Liver (tissue), 9 donors: Measurements from ENCODE around the gene SDC1. TPM values are rescaled to one million over a fixed set of nuclear protein-coding genes. Genes with fewer than 3 reads are reported as not detected.
A peak's percentile ranks its signal among the peaks of the same experiment; 100 is the strongest.

Experiments
- DNase-seq: peaks from one replicate; pipeline ENCODE4 v3.0.0-alpha.2; 2017; ENCODE audit warnings: low spot score
- H3K27ac ChIP-seq, 2 donors: one replicate each; pipeline ENCODE4 v1.7.0; 2013; ENCODE audit warnings: inconsistent platforms in 2 of 2, low read length in 2 of 2, control low read depth in 1 of 2, low read depth in 1 of 2, mild to moderate bottlenecking in 1 of 2
- H3K27me3 ChIP-seq, 4 donors: one replicate each; pipeline versions ENCODE4 v1.6.1 to v1.7.0; 2013; ENCODE audit warnings: low read length in 3 of 4, inconsistent platforms in 1 of 4, mild to moderate bottlenecking in 1 of 4, moderate library complexity in 1 of 4; ENCODE audit not compliant: control insufficient read depth in 4 of 4, insufficient read depth in 4 of 4
- H3K36me3 ChIP-seq, 4 donors: one replicate each; pipeline versions ENCODE4 v1.6.1 to v1.7.0; 2013; ENCODE audit warnings: low read length in 3 of 4, mild to moderate bottlenecking in 3 of 4, low read depth in 1 of 4, moderate library complexity in 1 of 4; ENCODE audit not compliant: control insufficient read depth in 4 of 4, insufficient read depth in 3 of 4
- H3K4me1 ChIP-seq, 4 donors: one replicate each; pipeline versions ENCODE4 v1.6.1 to v1.7.0; 2013; ENCODE audit warnings: low read length in 3 of 4, mild to moderate bottlenecking in 3 of 4, moderate library complexity in 1 of 4; ENCODE audit not compliant: control insufficient read depth in 4 of 4, insufficient read depth in 4 of 4
- H3K4me3 ChIP-seq, 3 donors: one replicate each; pipeline versions ENCODE4 v1.6.1 to v1.7.0; 2013; ENCODE audit warnings: low read length in 3 of 3, control low read depth in 1 of 3, low read depth in 1 of 3, mild to moderate bottlenecking in 1 of 3
- H3K9ac ChIP-seq, 2 donors: one replicate each; pipeline ENCODE4 v1.7.0; 2013; ENCODE audit warnings: low read length in 2 of 2, mild to moderate bottlenecking in 2 of 2, moderate library complexity in 2 of 2, control low read depth in 1 of 2, low read depth in 1 of 2
- H3K9me3 ChIP-seq, 4 donors: one replicate each; pipeline versions ENCODE4 v1.6.1 to v1.7.0; 2013; ENCODE audit warnings: low read length in 3 of 4; ENCODE audit not compliant: control insufficient read depth in 4 of 4
- ATF3 ChIP-seq: IDR thresholded peaks from 2 replicates; pipeline ENCODE4 v1.6.1; 2016; ENCODE audit warnings: antibody characterized with exemption
- CTCF ChIP-seq: fragments of 150-350 bp; IDR thresholded peaks from 2 replicates; pipeline ENCODE4 v1.5.1; 2017; ENCODE audit warnings: improper control_type of control experiment, low read depth, low read length; ENCODE audit not compliant: missing input control
- EGR1 ChIP-seq, 2 donors: IDR thresholded peaks; 2 replicates each; pipeline ENCODE4 v1.6.1; 2016 to 2018; ENCODE audit warnings: antibody characterized with exemption in 2 of 2, low read depth in 2 of 2
- FOXA1 ChIP-seq: IDR thresholded peaks from 2 replicates; pipeline ENCODE4 v1.6.1; 2016; ENCODE audit warnings: antibody characterized with exemption
- FOXA2 ChIP-seq: IDR thresholded peaks from 2 replicates; pipeline ENCODE4 v1.6.1; 2016; ENCODE audit warnings: antibody characterized with exemption
- GABPA ChIP-seq, 2 donors: IDR thresholded peaks in 1 of 2; conservative IDR thresholded peaks in 1 of 2; 2 replicates each; pipeline ENCODE4 v1.6.1; 2016; ENCODE audit warnings: antibody characterized with exemption in 2 of 2, mild to moderate bottlenecking in 1 of 2, moderate library complexity in 1 of 2
- HNF4A ChIP-seq, 2 donors: conservative IDR thresholded peaks; 2 replicates each; pipeline ENCODE4 v1.6.1; 2016; ENCODE audit warnings: antibody characterized with exemption in 2 of 2, mild to moderate bottlenecking in 2 of 2
- HNF4G ChIP-seq: IDR thresholded peaks from 2 replicates; pipeline ENCODE4 v1.6.1; 2016; ENCODE audit warnings: antibody characterized with exemption
- JUND ChIP-seq, 2 donors: IDR thresholded peaks; 2 replicates each; pipeline ENCODE4 v1.6.1; 2016; ENCODE audit warnings: antibody characterized with exemption in 2 of 2
- MAX ChIP-seq: IDR thresholded peaks from 2 replicates; pipeline ENCODE4 v1.6.1; 2016; ENCODE audit warnings: antibody characterized with exemption
- NR2F2 ChIP-seq: IDR thresholded peaks from 2 replicates; pipeline ENCODE4 v1.6.1; 2016; ENCODE audit warnings: antibody characterized with exemption
- RAD21 ChIP-seq, 2 donors: IDR thresholded peaks; 2 replicates each; pipeline ENCODE4 v1.6.1; 2016; ENCODE audit warnings: antibody characterized with exemption in 2 of 2, mild to moderate bottlenecking in 2 of 2
- REST ChIP-seq: IDR thresholded peaks from 2 replicates; pipeline ENCODE4 v1.6.1; 2016; ENCODE audit warnings: antibody characterized with exemption, mild to moderate bottlenecking
- RXRA ChIP-seq, 2 donors: IDR thresholded peaks; 2 replicates each; pipeline ENCODE4 v1.6.1; 2017 to 2018; ENCODE audit warnings: antibody characterized with exemption in 2 of 2, mild to moderate bottlenecking in 1 of 2
- SP1 ChIP-seq: IDR thresholded peaks from 2 replicates; pipeline ENCODE4 v1.6.1; 2018; ENCODE audit warnings: antibody characterized with exemption, mild to moderate bottlenecking
- TAF1 ChIP-seq: conservative IDR thresholded peaks from 2 replicates; pipeline ENCODE4 v1.6.1; 2016; ENCODE audit warnings: antibody characterized with exemption, mild to moderate bottlenecking
- YY1 ChIP-seq: IDR thresholded peaks from 2 replicates; pipeline ENCODE4 v1.6.1; 2016; ENCODE audit warnings: antibody characterized with exemption, mild to moderate bottlenecking
- ZBTB33 ChIP-seq: IDR thresholded peaks from 2 replicates; pipeline ENCODE4 v1.6.1; 2016; ENCODE audit warnings: antibody characterized with exemption
- WGBS: extraction: QIAGEN DNeasy Blood & Tissue Kit; methylation state at CpG from one replicate; pipeline ENCODE4 v1.1.7; 2013; 5-methylcytosine and 5-hydroxymethylcytosine counted together
- polyA plus RNA-seq, 2 donors: library from polyadenylated mRNA; stranded (reverse) in 1 of 2; unstranded in 1 of 2; fragments of 200-250 nt in 1 of 2; fragments of >200 nt in 1 of 2; fragmentation: Nextera tagmentation in 1 of 2; extraction: Ambion mirVana in 1 of 2; gene quantifications; one replicate each; pipeline versions ENCODE4 v1.2.1 to v1.2.3, GENCODE V29; 2013 to 2015
- total RNA-seq, 2 donors: library from RNA; depleted of rRNA; stranded (reverse); fragments of >200 nt; gene quantifications; one replicate each; pipeline ENCODE4 v1.2.3, GENCODE V29; 2014
- donor health status: healthy.
- donor health status: healthy.
- donor health status: healthy.
- donor health status: healthy.
- donor health status: healthy.

SDC1 gene
- total and polyA plus RNA-seq, 4 donors, result 99.6 to 363 (median 196) TPM

GRCh38 chr2:20196657-20197161, 28.2 kb downstream of the SDC1 start:
- DNase-seq, result no peak
- Histone ChIP-seq H3K4me1 (peaks cover 14 to 93% (median 68%) of the 10 kb centered on the region in 4 donors), H3K4me3 (no peak overlapping the region), H3K9me3 (no peaks in the 10 kb centered on the region), H3K36me3 (no peaks in the 10 kb centered on the region), H3K27ac (peak overlapping the region; percentile 68 to 94), H3K9ac (peak overlapping the region in 1 of 2 donors; percentile 62), H3K27me3 (no peaks in the 10 kb centered on the region)
- whole genome bisulfite sequencing, result 31% methylated on average over 16 of the region's 16 CpGs
- TF ChIP-seq CTCF (no peak), JUND (IDR thresholded peaks at IDR 0.05) (no peak), TAF1 (no peak), MAX (no peak), FOXA2 (no peak), YY1 (no peak), NR2F2 (no peak), HNF4G (no peak), HNF4A (conservative IDR thresholded peaks at IDR 0.05) (no peak), RXRA (IDR thresholded peaks at IDR 0.05) (no peak), REST (no peak), FOXA1 (no peak), EGR1 (IDR thresholded peaks at IDR 0.05; ENCODE audit: low read depth in 2 of 2) (no peak)

GRCh38 chr2:20196053-20196656, 28.8 kb downstream of the SDC1 start:
- Histone ChIP-seq H3K4me3 (no peak overlapping the region), H3K27ac (peak overlapping the region; percentile 68 to 94), H3K9ac (peak overlapping the region in 1 of 2 donors; percentile 5), H3K27me3 (no peaks in the 10 kb centered on the region), H3K9me3 (no peaks in the 10 kb centered on the region), H3K4me1 (peaks cover 15 to 94% (median 71%) of the 10 kb centered on the region in 4 donors), H3K36me3 (no peaks in the 10 kb centered on the region)
- WGBS, result 33% methylated on average over 7 of the region's 7 CpGs
- no peak for DNase-seq
- peak; percentile 63 to 75 for TF ChIP-seq EGR1 (IDR thresholded peaks at IDR 0.05; ENCODE audit: low read depth in 2 of 2)
- peak; percentile 96 to 98 for TF ChIP-seq RXRA (IDR thresholded peaks at IDR 0.05)
- no peak for TF ChIP-seq FOXA2
- TF ChIP-seq JUND (IDR thresholded peaks at IDR 0.05), result peak; percentile 66 to 71
- peak; percentile 94 to 96 for TF ChIP-seq HNF4A (conservative IDR thresholded peaks at IDR 0.05)
- TF ChIP-seq MAX, result peak; percentile 95
- TF ChIP-seq RAD21 (IDR thresholded peaks at IDR 0.05), result peak; percentile 42 to 62
- peak; percentile 82 for TF ChIP-seq NR2F2
- peak; percentile 37 for TF ChIP-seq YY1
- TF ChIP-seq HNF4G, result peak; percentile 90
- TF ChIP-seq REST, result no peak
- TF ChIP-seq FOXA1, result no peak
- peak in 1 of 2 donors; percentile 68 for TF ChIP-seq GABPA (IDR thresholded peaks at IDR 0.05 in 1 of 2, conservative IDR thresholded peaks at IDR 0.05 in 1 of 2)
- no peak for TF ChIP-seq ZBTB33
- peak; percentile 92 for TF ChIP-seq SP1
- no peak for TF ChIP-seq ATF3
